ENCODE data around the gene UTF1.

- no peak for TF ChIP-seq CTCF (IDR thresholded peaks at IDR 0.05)
- TF ChIP-seq EZH2 (IDR thresholded peaks at IDR 0.05; ENCODE audit: borderline replicate concordance, insufficient read depth, low read depth, low read length, poor library complexity, severe bottlenecking): no peak
These were observed 3.7 kb upstream of the UTF1 start for GRCh38 chr10:133226251-133226808.
